Inferior parietal cortex (tissue), 1 donor: ENCODE measurements around the gene ATP10A.
"Not testable (repeated sequence)": the region's sequence is repeated elsewhere in the genome, so short reads cannot be mapped to it uniquely, and the experiment has no call there.

Experiments
- DNase-seq: peaks from one replicate; pipeline ENCODE4 v3.0.0-alpha.2; 2016; ENCODE audit errors: extremely low spot score

Gene ATP10A

GRCh38 chr15:25649390-25649789, 213.7 kb downstream of the ATP10A start:
- DNase-seq, result no peak

GRCh38 chr15:25643120-25643519, 220.0 kb downstream of the ATP10A start:
- no peak for DNase-seq

GRCh38 chr15:25641762-25642161, 221.4 kb downstream of the ATP10A start:
- no peak for DNase-seq

- no peak for DNase-seq
Observed at GRCh38 chr15:25641361-25641760, 221.8 kb downstream of the ATP10A start.

- not testable (repeated sequence) for DNase-seq
Observed at GRCh38 chr15:25640959-25641358, 222.2 kb downstream of the ATP10A start.

- DNase-seq, result no peak
Observed at GRCh38 chr15:25640381-25640780, 222.7 kb downstream of the ATP10A start.

GRCh38 chr15:25636486-25636885, 226.6 kb downstream of the ATP10A start:
- DNase-seq, result not testable (repeated sequence)

- DNase-seq, result no peak
Observed at GRCh38 chr15:25635191-25635590, 227.9 kb downstream of the ATP10A start.

GRCh38 chr15:25633862-25634261, 229.3 kb downstream of the ATP10A start:
- DNase-seq, result no peak

- DNase-seq, result no peak
Observed at GRCh38 chr15:25631971-25632370, 231.2 kb downstream of the ATP10A start.
